ENCODE measurements around the gene KASH5.

GRCh38 chr19:49442354-49442753 is 54.3 kb downstream of the KASH5 start:
- TF ChIP-seq HMG20B (CRISPR knock-in tag; conservative IDR thresholded peaks at IDR 0.05) (no peak), SRF (IDR thresholded peaks at IDR 0.05; ENCODE audit: low read depth, low read length) (no peak), HIC2 (CRISPR knock-in tag; IDR thresholded peaks at IDR 0.05; ENCODE audit: low read depth) (no peak), JUND (CRISPR knock-in tag; IDR thresholded peaks at IDR 0.05) (no peak), EEA1 (CRISPR knock-in tag; IDR thresholded peaks at IDR 0.05; ENCODE audit: borderline replicate concordance) (no peak), EP300 (IDR thresholded peaks at IDR 0.05; ENCODE audit: low read depth in 2 of 2, low read length in 2 of 2) (no peak), EP300 (CRISPR knock-in tag; IDR thresholded peaks at IDR 0.05; ENCODE audit: borderline replicate concordance) (no peak), BRCA1 (CRISPR knock-in tag; IDR thresholded peaks at IDR 0.05) (no peak), ASH2L (IDR thresholded peaks at IDR 0.05; ENCODE audit: insufficient read length, low read depth, low read length) (no peak), KAT7 (CRISPR knock-in tag; IDR thresholded peaks at IDR 0.05; ENCODE audit: borderline replicate concordance) (no peak)
- TF ChIP-seq, protein P1, sequence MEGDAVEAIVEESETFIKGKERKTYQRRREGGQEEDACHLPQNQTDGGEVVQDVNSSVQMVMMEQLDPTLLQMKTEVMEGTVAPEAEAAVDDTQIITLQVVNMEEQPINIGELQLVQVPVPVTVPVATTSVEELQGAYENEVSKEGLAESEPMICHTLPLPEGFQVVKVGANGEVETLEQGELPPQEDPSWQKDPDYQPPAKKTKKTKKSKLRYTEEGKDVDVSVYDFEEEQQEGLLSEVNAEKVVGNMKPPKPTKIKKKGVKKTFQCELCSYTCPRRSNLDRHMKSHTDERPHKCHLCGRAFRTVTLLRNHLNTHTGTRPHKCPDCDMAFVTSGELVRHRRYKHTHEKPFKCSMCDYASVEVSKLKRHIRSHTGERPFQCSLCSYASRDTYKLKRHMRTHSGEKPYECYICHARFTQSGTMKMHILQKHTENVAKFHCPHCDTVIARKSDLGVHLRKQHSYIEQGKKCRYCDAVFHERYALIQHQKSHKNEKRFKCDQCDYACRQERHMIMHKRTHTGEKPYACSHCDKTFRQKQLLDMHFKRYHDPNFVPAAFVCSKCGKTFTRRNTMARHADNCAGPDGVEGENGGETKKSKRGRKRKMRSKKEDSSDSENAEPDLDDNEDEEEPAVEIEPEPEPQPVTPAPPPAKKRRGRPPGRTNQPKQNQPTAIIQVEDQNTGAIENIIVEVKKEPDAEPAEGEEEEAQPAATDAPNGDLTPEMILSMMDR (CRISPR knock-in tag; IDR thresholded peaks at IDR 0.05) = no peak
- TF ChIP-seq, protein P2, sequence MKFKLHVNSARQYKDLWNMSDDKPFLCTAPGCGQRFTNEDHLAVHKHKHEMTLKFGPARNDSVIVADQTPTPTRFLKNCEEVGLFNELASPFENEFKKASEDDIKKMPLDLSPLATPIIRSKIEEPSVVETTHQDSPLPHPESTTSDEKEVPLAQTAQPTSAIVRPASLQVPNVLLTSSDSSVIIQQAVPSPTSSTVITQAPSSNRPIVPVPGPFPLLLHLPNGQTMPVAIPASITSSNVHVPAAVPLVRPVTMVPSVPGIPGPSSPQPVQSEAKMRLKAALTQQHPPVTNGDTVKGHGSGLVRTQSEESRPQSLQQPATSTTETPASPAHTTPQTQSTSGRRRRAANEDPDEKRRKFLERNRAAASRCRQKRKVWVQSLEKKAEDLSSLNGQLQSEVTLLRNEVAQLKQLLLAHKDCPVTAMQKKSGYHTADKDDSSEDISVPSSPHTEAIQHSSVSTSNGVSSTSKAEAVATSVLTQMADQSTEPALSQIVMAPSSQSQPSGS (CRISPR knock-in tag; IDR thresholded peaks at IDR 0.05) = no peak

All from HepG2 (cell line).